GM12878 (cell line): ENCODE data around the gene F7. TPM values are rescaled to one million over a fixed set of nuclear protein-coding genes. Genes with fewer than 3 reads are reported as not detected.

Experiments
- ATAC-seq: fragments of 200-7000 bp; cut with Tn5 transposase; 3 replicates; pipeline ENCODE4 v1.9.1; 2020; ENCODE audit warnings: mild to moderate bottlenecking, moderate library complexity
- BruUV-seq: library from RNA; stranded (reverse); fragments of 400-500 nt; replicated peaks from 2 replicates; lab custom pipeline; 2021; lab: Mats Ljungman, UMichigan
- CTCF ChIA-PET: fragments of 300-600 bp; sonication (Branson Sonifier 250); formaldehyde crosslinking; extraction: SDS; loops from one replicate; lab custom pipeline; 2021; ENCODE audit warnings: inconsistent platforms; lab: Yijun Ruan, JAX
- POLR2A ChIA-PET: fragments of 350-600 bp; formaldehyde crosslinking; extraction: SDS; loops from one replicate; lab custom pipeline; 2021; ENCODE audit warnings: inconsistent platforms; lab: Charles Lee
- RAD21 ChIA-PET: fragments of 300-600 bp; sonication (Branson Sonifier 250); formaldehyde crosslinking; loops from one replicate; lab custom pipeline; 2023; ENCODE audit warnings: antibody characterized with exemption; ENCODE audit not compliant: unreplicated experiment; lab: Charles Lee
- SMC1A ChIA-PET: fragments of 300-600 bp; sonication (Branson Sonifier 250); formaldehyde crosslinking; loops from one replicate; lab custom pipeline; 2023; ENCODE audit not compliant: unreplicated experiment, uncharacterized antibody; lab: Charles Lee
- DNase-seq: peaks from one replicate; pipeline ENCODE4 v3.0.0-alpha.2; 2011; ENCODE audit warnings: low read depth, low spot score
- FAIRE-seq: peaks from 3 replicates; lab custom pipeline; 2011; peaks lifted over from hg19 to GRCh38; lab: Jason Lieb, UNC
- H2AFZ ChIP-seq: 2 replicates; pipeline ENCODE4 v1.6.0; 2011; ENCODE audit warnings: low read depth, low read length, control low read depth; ENCODE audit not compliant: control insufficient read depth
- H3K27ac ChIP-seq: 2 replicates; pipeline ENCODE4 v1.5.1; 2011; ENCODE audit warnings: control low read depth; ENCODE audit not compliant: control insufficient read depth, insufficient read depth
- H3K27me3 ChIP-seq, 2 experiments: replicated peaks in 1 of 2; 2 replicates each; pipeline versions ENCODE4 v1.6.0 to v1.6.1; 2011; ENCODE audit warnings: low read length in 1 of 2; ENCODE audit not compliant: control insufficient read depth in 2 of 2, insufficient read depth in 2 of 2
- H3K36me3 ChIP-seq, 2 experiments: 2 replicates each; pipeline ENCODE4 v1.5.1; 2011; ENCODE audit warnings: low read length in 1 of 2; ENCODE audit not compliant: control insufficient read depth in 2 of 2, insufficient read depth in 2 of 2
- H3K4me1 ChIP-seq: 2 replicates; pipeline ENCODE4 v1.6.1; 2011; ENCODE audit warnings: mild to moderate bottlenecking, low read length, moderate library complexity, mixed read lengths; ENCODE audit not compliant: control insufficient read depth, insufficient read depth
- H3K4me2 ChIP-seq: 2 replicates; pipeline ENCODE4 v1.6.0; 2011; ENCODE audit warnings: control low read depth; ENCODE audit not compliant: control insufficient read depth, insufficient read depth
- H3K4me3 ChIP-seq: fragments of 200-600 bp; sonication (generic); 2 replicates; pipeline ENCODE4 v1.5.1; 2016
- H3K79me2 ChIP-seq: 2 replicates; pipeline ENCODE4 v1.6.0; 2011; ENCODE audit warnings: low read length; ENCODE audit not compliant: control insufficient read depth, insufficient read depth
- H3K9ac ChIP-seq: 2 replicates; pipeline ENCODE4 v1.8.0; 2011; ENCODE audit warnings: low read length, control low read depth, mixed read lengths; ENCODE audit not compliant: control insufficient read depth, insufficient read depth
- H3K9me3 ChIP-seq: replicated peaks from 3 replicates; pipeline ENCODE4 v1.5.1; 2011; ENCODE audit warnings: mild to moderate bottlenecking, low read length; ENCODE audit not compliant: control insufficient read depth, insufficient read depth
- H4K20me1 ChIP-seq: 2 replicates; pipeline ENCODE4 v1.6.0; 2011; ENCODE audit not compliant: control insufficient read depth, insufficient read depth
- ATF7 ChIP-seq: fragments of 450-650 bp; IDR thresholded peaks from 2 replicates; pipeline ENCODE4 v1.6.1; 2016; ENCODE audit warnings: low read depth, mild to moderate bottlenecking
- CEBPB ChIP-seq, 2 experiments: fragments of 150-350 bp in 1 of 2; IDR thresholded peaks; 2 replicates each; pipeline ENCODE4 v1.6.1; 2012 to 2014; ENCODE audit warnings: low read depth in 2 of 2, low read length in 2 of 2, borderline replicate concordance in 1 of 2, inconsistent platforms in 1 of 2
- CREB1 ChIP-seq: IDR thresholded peaks from 2 replicates; pipeline ENCODE4 v1.6.1; 2012; ENCODE audit warnings: low read depth, mild to moderate bottlenecking, inconsistent platforms
- EED ChIP-seq: sonication (generic); IDR thresholded peaks from 2 replicates; pipeline ENCODE4 v1.6.1; 2016; ENCODE audit warnings: antibody characterized with exemption, low read depth
- HSF1 ChIP-seq: fragments of 150-350 bp; IDR thresholded peaks from 2 replicates; pipeline ENCODE4 v1.6.1; 2014; ENCODE audit warnings: mild to moderate bottlenecking, low read depth, low read length
- IKZF2 ChIP-seq, 2 experiments: fragments of 450-650 bp; IDR thresholded peaks; 2 replicates each; pipeline ENCODE4 v1.6.1; 2017; ENCODE audit warnings: mild to moderate bottlenecking in 2 of 2, moderate library complexity in 2 of 2
- MLLT1 ChIP-seq: fragments of 450-650 bp; IDR thresholded peaks from 2 replicates; pipeline ENCODE4 v1.6.1; 2016; ENCODE audit warnings: mild to moderate bottlenecking
- NKRF ChIP-seq: fragments of 450-650 bp; conservative IDR thresholded peaks from 2 replicates; pipeline ENCODE4 v1.6.1; 2017; ENCODE audit warnings: mild to moderate bottlenecking, moderate library complexity
- POLR2AphosphoS5 ChIP-seq: IDR thresholded peaks from 2 replicates; pipeline ENCODE4 v1.6.1; 2011; ENCODE audit warnings: mild to moderate bottlenecking, low read length, inconsistent platforms
- SIN3A ChIP-seq: IDR thresholded peaks from 2 replicates; pipeline ENCODE4 v1.6.1; 2012; ENCODE audit warnings: low read depth, low read length, improper control_type of control experiment
- SMAD1 ChIP-seq: fragments of 450-650 bp; IDR thresholded peaks from 2 replicates; pipeline ENCODE4 v1.6.1; 2018; ENCODE audit warnings: mild to moderate bottlenecking, low read depth; ENCODE audit not compliant: partially characterized antibody
- SMC3 ChIP-seq: IDR thresholded peaks from 2 replicates; pipeline ENCODE4 v1.6.1; 2011; ENCODE audit warnings: low read length, improper control_type of control experiment, borderline replicate concordance
- SREBF2 ChIP-seq: IDR thresholded peaks from 2 replicates; pipeline ENCODE4 v1.6.1; 2012; ENCODE audit warnings: mild to moderate bottlenecking, low read length
- ZNF207 ChIP-seq: fragments of 450-650 bp; IDR thresholded peaks from 2 replicates; pipeline ENCODE4 v1.6.1; 2014; ENCODE audit warnings: antibody characterized with exemption, mild to moderate bottlenecking, borderline replicate concordance
- WGBS: methylation state at CpG from one replicate; pipeline ENCODE4 v1.1.6; 2016; ENCODE audit warnings: low lambda C conversion rate; ENCODE audit not compliant: insufficient replicate concordance, insufficient coverage; ENCODE audit errors: missing lambda C conversion rate; 5-methylcytosine and 5-hydroxymethylcytosine counted together
- in situ Hi-C: fragments of 300-500 bp; cut with MboI; formaldehyde crosslinking; loops from 9 replicates; pipeline ENCODE4 v1.14.3; 2018; ENCODE audit warnings: mixed read lengths
- intact Hi-C: fragments of 100-400 bp; cut with micrococcal nuclease; formaldehyde crosslinking; loops from one replicate; pipeline ENCODE4 v1.14.2; 2022; ENCODE audit not compliant: unreplicated experiment
- polyA plus RNA-seq, 11 experiments: library from polyadenylated mRNA; depleted of rRNA in 4 of 11; unstranded in 6 of 11; stranded (reverse) in 5 of 11; fragments of >200 nt; fragmentation: Nextera tagmentation in 4 of 11; fragmentation: Illumina TruSeq in 1 of 11; extraction: Ambion mirVana in 4 of 11; extraction: Trizol in 1 of 11; gene quantifications; 1 replicate in 1 of 11; 2 replicates in 10 of 11; pipeline versions ENCODE4 v1.2.1 to v1.2.3, GENCODE V29; 2011 to 2016; ENCODE audit warnings: inconsistent platforms in 2 of 11, missing spikeins in 2 of 11, low read depth in 1 of 11
- total RNA-seq, 4 experiments: library from RNA; depleted of rRNA in 3 of 4; stranded (reverse); fragments of >200 nt in 3 of 4; fragmentation: Illumina TruSeq in 1 of 4; extraction: Trizol in 1 of 4; gene quantifications; 2 replicates each; pipeline versions ENCODE4 v1.2.1 to v1.2.3, GENCODE V29; 2013 to 2021
- TF ChIP-seq, protein P1 (sequence below): IDR thresholded peaks from 2 replicates; pipeline ENCODE4 v1.6.1; 2011; ENCODE audit warnings: borderline replicate concordance, low read depth, mild to moderate bottlenecking, moderate library complexity, mixed read lengths, low read length; ENCODE audit not compliant: insufficient read depth; ENCODE audit errors: extremely low read length

Gene F7
- total and polyA plus RNA-seq, 10 of the 15 experiments (the other 5 are each of a cell fraction or from before 2014, with no cell fraction given) = not detected

DNA sequence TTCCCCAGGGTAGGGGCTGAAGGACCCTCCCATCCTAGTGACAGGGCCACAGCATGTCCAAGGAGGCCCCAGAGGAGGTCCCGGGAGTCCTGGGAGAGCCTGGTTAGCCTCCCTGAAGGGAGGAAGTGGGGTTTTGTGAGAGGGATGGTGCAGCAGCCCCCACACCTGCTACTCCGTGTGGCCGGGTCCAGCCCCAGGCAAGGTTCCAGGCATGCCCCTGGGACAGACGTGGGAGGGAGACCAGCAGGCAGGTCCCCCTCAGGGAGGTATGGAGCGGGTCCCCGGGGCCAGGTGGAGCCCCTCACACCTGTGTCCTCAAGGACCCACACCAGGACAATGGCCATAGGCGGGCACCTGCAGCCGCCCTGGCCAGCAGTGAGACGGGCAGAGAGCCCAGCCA, 1.9 kb upstream of the F7 start (continued):
- TF ChIP-seq NKRF (no peak), SMC3 (no peak), CEBPB (IDR thresholded peaks at IDR 0.05; ENCODE audit: borderline replicate concordance in 1 of 2, low read depth in 2 of 2, low read length in 2 of 2) (no peak), HSF1 (no peak), ZNF207 (no peak), POLR2AphosphoS5 (no peak)
- TF ChIP-seq, protein P1, sequence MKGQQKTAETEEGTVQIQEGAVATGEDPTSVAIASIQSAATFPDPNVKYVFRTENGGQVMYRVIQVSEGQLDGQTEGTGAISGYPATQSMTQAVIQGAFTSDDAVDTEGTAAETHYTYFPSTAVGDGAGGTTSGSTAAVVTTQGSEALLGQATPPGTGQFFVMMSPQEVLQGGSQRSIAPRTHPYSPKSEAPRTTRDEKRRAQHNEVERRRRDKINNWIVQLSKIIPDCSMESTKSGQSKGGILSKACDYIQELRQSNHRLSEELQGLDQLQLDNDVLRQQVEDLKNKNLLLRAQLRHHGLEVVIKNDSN = no peak
- TF ChIP-seq, all 136 proteins: peak for 0

GRCh38 chr13:113105921-113106452, 396 bp downstream of the F7 start:
- FAIRE-seq = no peak
- BruUV-seq = no TSS peak
- Histone ChIP-seq H3K9ac (no peak overlapping the region), H3K4me1 (no peaks in the 10 kb centered on the region), H3K79me2 (no peaks in the 10 kb centered on the region), H3K27me3 (no peaks in the 10 kb centered on the region), H3K4me2 (no peak overlapping the region), H3K9me3 (peaks cover 1% of the 10 kb centered on the region; the same call in 1 of the 3 replicates), H3K4me3 (no peak overlapping the region), H2AFZ (no peak overlapping the region), H4K20me1 (no peaks in the 10 kb centered on the region), H3K27ac (no peak overlapping the region), H3K36me3 (no peaks in the 10 kb centered on the region)
- ChIA-PET SMC1A (no interaction called here), POLR2A (no interaction called here), CTCF (no interaction called here), RAD21 (no interaction called here)
- intact Hi-C loops (no loop called here), in situ Hi-C loops (no loop called here)
- DNase-seq = no peak
- WGBS = 59% methylated on average over 10 of the region's 16 CpGs
- TF ChIP-seq ATF7 (no peak), MLLT1 (no peak), IKZF2 (IDR thresholded peaks at IDR 0.05) (no peak), NKRF (no peak), SIN3A (no peak), SMAD1 (no peak), CREB1 (no peak), EED (no peak), SREBF2 (no peak)
- ATAC-seq = no peak
